A549 (cell line): ENCODE results near the gene ING3. TPM values are rescaled to one million over a fixed set of nuclear protein-coding genes. Genes with fewer than 3 reads are reported as not detected.

ENCODE experiments used
- ATAC-seq, 2 experiments: fragments of 200-7000 bp in 1 of 2; fragments of >200 bp in 1 of 2; cut with Nextera tagmentation in 1 of 2; cut with Tn5 transposase in 1 of 2; 3 replicates each; pipeline versions ENCODE4 v1.8.0 to v1.9.1; 2018 to 2020; ENCODE audit warnings: mild to moderate bottlenecking in 1 of 2, moderate library complexity in 1 of 2
- CTCF ChIA-PET: fragments of 300-600 bp; sonication (Branson Sonifier 250); formaldehyde crosslinking; extraction: SDS; loops from one replicate; lab custom pipeline; 2021; ENCODE audit warnings: antibody characterized with exemption, inconsistent platforms; lab: Yijun Ruan, JAX
- POLR2A ChIA-PET: fragments of 350-600 bp; formaldehyde crosslinking; extraction: SDS; loops from one replicate; lab custom pipeline; 2021; ENCODE audit warnings: antibody characterized with exemption, inconsistent platforms; lab: Yijun Ruan, JAX
- DNase-seq, 2 experiments: peaks; one replicate each; pipeline versions ENCODE4 v3.0.0 to v3.0.0-alpha.2; 2011 to 2016; ENCODE audit warnings: low read depth in 1 of 2, low spot score in 1 of 2
- FAIRE-seq: peaks from 2 replicates; lab custom pipeline; 2011; peaks lifted over from hg19 to GRCh38; lab: Jason Lieb, UNC
- H3K27ac ChIP-seq, 2 experiments: fragments of >200 bp; sonication (Bioruptor Twin); formaldehyde crosslinking; 3 replicates each; pipeline ENCODE4 v1.5.1; 2016 to 2017
- H3K4me1 ChIP-seq: fragments of >200 bp; sonication (Bioruptor Twin); formaldehyde crosslinking; 3 replicates; pipeline ENCODE4 v1.6.1; 2016
- H3K4me2 ChIP-seq: fragments of >200 bp; sonication (Bioruptor Twin); formaldehyde crosslinking; 3 replicates; pipeline ENCODE4 v1.6.1; 2016
- H3K4me3 ChIP-seq: fragments of >200 bp; sonication (Bioruptor Twin); formaldehyde crosslinking; 3 replicates; pipeline ENCODE4 v1.5.1; 2016
- H3K9me3 ChIP-seq: fragments of >200 bp; sonication (Bioruptor Twin); formaldehyde crosslinking; 3 replicates; pipeline ENCODE4 v1.6.1; 2016
- BCL3 ChIP-seq: fragments of >200 bp; sonication (Bioruptor Twin); formaldehyde crosslinking; IDR thresholded peaks from 3 replicates; pipeline ENCODE4 v1.6.1; 2016
- CTCF ChIP-seq: fragments of >200 bp; sonication (Bioruptor Twin); formaldehyde crosslinking; IDR thresholded peaks from 3 replicates; pipeline ENCODE4 v1.5.1; 2016
- EHF ChIP-seq: fragments of 250-450 bp; sonication (Bioruptor Pico); IDR thresholded peaks from 2 replicates; pipeline ENCODE4 v1.5.0; 2020; ENCODE audit warnings: mild to moderate bottlenecking
- ELK1 ChIP-seq: fragments of 150-350 bp; IDR thresholded peaks from 2 replicates; pipeline ENCODE4 v1.6.1; 2014; ENCODE audit warnings: low read depth, mild to moderate bottlenecking, low read length
- EP300 ChIP-seq, 2 experiments: fragments of >200 bp; sonication (Bioruptor Twin); formaldehyde crosslinking; IDR thresholded peaks; 2 replicates in 1 of 2; 3 replicates in 1 of 2; pipeline ENCODE4 v1.6.1; 2016 to 2017
- FOSL2 ChIP-seq, 2 experiments: fragments of 450-650 bp in 1 of 2; fragments of >200 bp in 1 of 2; sonication (Bioruptor Twin) in 1 of 2; formaldehyde crosslinking; IDR thresholded peaks; 2 replicates each; pipeline versions ENCODE4 v1.5.0 to v1.6.1; 2016 to 2020; ENCODE audit warnings: mild to moderate bottlenecking in 1 of 2, moderate library complexity in 1 of 2
- GATA3 ChIP-seq: IDR thresholded peaks from 2 replicates; pipeline ENCODE4 v1.6.1; 2012; ENCODE audit warnings: borderline replicate concordance
- HEYL ChIP-seq: fragments of 250-450 bp; sonication (Bioruptor Pico); IDR thresholded peaks from 2 replicates; pipeline ENCODE4 v1.8.0; 2021; ENCODE audit warnings: mild to moderate bottlenecking, moderate library complexity
- HOXB13 ChIP-seq: fragments of 250-450 bp; sonication (Bioruptor Pico); IDR thresholded peaks from 2 replicates; pipeline ENCODE4 v1.5.0; 2020; ENCODE audit warnings: low read depth, mild to moderate bottlenecking, moderate library complexity
- HOXB5 ChIP-seq: fragments of 250-450 bp; sonication (Bioruptor Pico); IDR thresholded peaks from 2 replicates; pipeline ENCODE4 v1.5.0; 2020; ENCODE audit warnings: mild to moderate bottlenecking, moderate library complexity
- MAFK ChIP-seq: fragments of 450-650 bp; IDR thresholded peaks from 2 replicates; pipeline ENCODE4 v1.6.1; 2014; ENCODE audit not compliant: partially characterized antibody
- NR3C1 ChIP-seq: fragments of >200 bp; sonication (Bioruptor Twin); formaldehyde crosslinking; IDR thresholded peaks from 3 replicates; pipeline ENCODE4 v1.6.1; 2017
- PHF8 ChIP-seq: fragments of 200-600 bp; sonication (generic); IDR thresholded peaks from 2 replicates; pipeline ENCODE4 v1.6.1; 2016; ENCODE audit warnings: low read depth, mild to moderate bottlenecking, antibody characterized with exemption, moderate library complexity, borderline replicate concordance
- POLR2A ChIP-seq: IDR thresholded peaks from 2 replicates; pipeline ENCODE4 v1.6.1; 2012; ENCODE audit warnings: mild to moderate bottlenecking, low read length
- POLR2AphosphoS2 ChIP-seq: conservative IDR thresholded peaks from 2 replicates; pipeline ENCODE4 v1.6.1; 2012; ENCODE audit warnings: low read length, improper control_type of control experiment, inconsistent platforms
- RAD21 ChIP-seq, 2 experiments: fragments of >200 bp in 1 of 2; sonication (Bioruptor Twin) in 1 of 2; formaldehyde crosslinking in 1 of 2; IDR thresholded peaks in 1 of 2; conservative IDR thresholded peaks in 1 of 2; 2 replicates in 1 of 2; 3 replicates in 1 of 2; pipeline ENCODE4 v1.6.1; 2012 to 2018; ENCODE audit warnings: inconsistent platforms in 1 of 2
- RARB ChIP-seq: fragments of 250-450 bp; sonication (Bioruptor Pico); IDR thresholded peaks from 2 replicates; pipeline ENCODE4 v1.8.0; 2021; ENCODE audit warnings: mild to moderate bottlenecking, moderate library complexity
- RCOR1 ChIP-seq: fragments of 150-350 bp; IDR thresholded peaks from 2 replicates; pipeline ENCODE4 v1.6.1; 2014; ENCODE audit warnings: antibody characterized with exemption, low read length, low read depth
- RFX5 ChIP-seq: fragments of 450-650 bp; IDR thresholded peaks from 2 replicates; pipeline ENCODE4 v1.7.1; 2014; ENCODE audit warnings: antibody characterized with exemption, mild to moderate bottlenecking, moderate library complexity
- TFCP2L1 ChIP-seq: fragments of 250-450 bp; sonication (Bioruptor Pico); IDR thresholded peaks from 2 replicates; pipeline ENCODE4 v1.5.0; 2021; ENCODE audit warnings: mild to moderate bottlenecking
- TP53 ChIP-seq: fragments of 250-450 bp; sonication (Bioruptor Pico); IDR thresholded peaks from 2 replicates; pipeline ENCODE4 v1.5.0; 2021; ENCODE audit warnings: mild to moderate bottlenecking, moderate library complexity
- ZFP36 ChIP-seq: fragments of 450-650 bp; IDR thresholded peaks from 2 replicates; pipeline ENCODE4 v1.6.1; 2014; ENCODE audit warnings: borderline replicate concordance; ENCODE audit not compliant: partially characterized antibody
- ZNF302 ChIP-seq: fragments of 250-450 bp; sonication (Bioruptor Pico); IDR thresholded peaks from 2 replicates; pipeline ENCODE4 v1.9.0; 2021; ENCODE audit warnings: inconsistent platforms, mild to moderate bottlenecking, moderate library complexity
- ZSCAN20 ChIP-seq: fragments of 250-450 bp; sonication (Bioruptor Pico); IDR thresholded peaks from 2 replicates; pipeline ENCODE4 v1.8.0; 2022; ENCODE audit warnings: mild to moderate bottlenecking, moderate library complexity
- WGBS: methylation state at CpG from one replicate; pipeline ENCODE4 v1.1.6; 2017; ENCODE audit errors: missing lambda C conversion rate; 5-methylcytosine and 5-hydroxymethylcytosine counted together
- polyA plus RNA-seq, 4 experiments: library from polyadenylated mRNA; depleted of rRNA in 3 of 4; stranded (reverse); fragments of >200 nt; fragmentation: RNase III in 1 of 4; extraction: RNeasy Plus Mini Kit Qiagen cat#74134 plus additional on column Dnase treatment in 1 of 4; gene quantifications; 2 replicates in 3 of 4; 3 replicates in 1 of 4; pipeline ENCODE4 v1.2.3, GENCODE V29; 2011 to 2017

ING3 gene
- polyA plus RNA-seq, 2 of the 4 experiments (the other 2 are of a cell fraction): 5.6 to 11.3 TPM

GRCh38 chr7:121012170-121012874, 61.7 kb downstream of the ING3 start:
- WGBS: 66% methylated on average over 6 of the region's 6 CpGs
- Histone ChIP-seq H3K4me2 (no peak overlapping the region), H3K27ac (no peak overlapping the region), H3K4me3 (no peak overlapping the region), H3K9me3 (no peaks in the 10 kb centered on the region), H3K4me1 (no peaks in the 10 kb centered on the region)
- ATAC-seq (no peak), FAIRE-seq (no peak), DNase-seq (no peak)
- CTCF ChIA-PET: no interaction called here
- POLR2A ChIA-PET: no interaction called here
- TF ChIP-seq RCOR1: no peak
- no peak for TF ChIP-seq ELK1
- no peak for TF ChIP-seq CTCF
- no peak for TF ChIP-seq PHF8
- no peak for TF ChIP-seq RARB
- TF ChIP-seq MAFK: no peak
- no peak for TF ChIP-seq TP53 (CRISPR knock-in tag)
- no peak for TF ChIP-seq HOXB13 (CRISPR knock-in tag)
- TF ChIP-seq ZNF302 (CRISPR knock-in tag): no peak
- TF ChIP-seq FOSL2 (IDR thresholded peaks at IDR 0.05): no peak
- TF ChIP-seq FOSL2 (CRISPR knock-in tag; IDR thresholded peaks at IDR 0.05): no peak
- TF ChIP-seq RAD21 (conservative IDR thresholded peaks at IDR 0.05 in 1 of 2, IDR thresholded peaks at IDR 0.05 in 1 of 2): no peak
- TF ChIP-seq ZSCAN20 (CRISPR knock-in tag): no peak
- TF ChIP-seq ZFP36: no peak
- TF ChIP-seq POLR2A: no peak
- no peak for TF ChIP-seq EHF (CRISPR knock-in tag)
- no peak for TF ChIP-seq TFCP2L1 (CRISPR knock-in tag)
- TF ChIP-seq HEYL: no peak

GRCh38 chr7:121012919-121013318, 62.3 kb downstream of the ING3 start:
- no peaks in the 10 kb centered on the region for H3K4me1 ChIP-seq
- CTCF ChIA-PET: no interaction called here
- ATAC-seq (no peak), FAIRE-seq (no peak)
- 8% methylated on average over 2 of the region's 2 CpGs for WGBS
- H3K27ac ChIP-seq: no peak overlapping the region
- no peak overlapping the region for H3K4me3 ChIP-seq
- H3K4me2 ChIP-seq: no peak overlapping the region
- no peak for TF ChIP-seq POLR2AphosphoS2
- no peak for TF ChIP-seq GATA3
- no peak for TF ChIP-seq NR3C1
- no peak for TF ChIP-seq EHF (CRISPR knock-in tag)
- TF ChIP-seq HOXB5 (CRISPR knock-in tag): no peak
- TF ChIP-seq ELK1: no peak
- no peak for TF ChIP-seq ZFP36
- TF ChIP-seq BCL3: no peak
- TF ChIP-seq EP300 (IDR thresholded peaks at IDR 0.05): no peak
- no peak for TF ChIP-seq RFX5
- TF ChIP-seq, all 56 proteins: peak for 0
- no peak for DNase-seq
- POLR2A ChIA-PET: no interaction called here
- H3K9me3 ChIP-seq: no peaks in the 10 kb centered on the region
